ENCODE measurements around the gene C1RL. TPM values are rescaled to one million over a fixed set of nuclear protein-coding genes. Genes with fewer than 3 reads are reported as not detected.
A peak's percentile ranks its signal among the peaks of the same experiment; 100 is the strongest.

C1RL gene
- total RNA-seq, 1 donor from 2014 or later = 80.5 TPM

GRCh38 chr12:7072035-7072434 lies 37.0 kb downstream of the C1RL start:
- H3K4me3 ChIP-seq = no peak overlapping the region
- peaks cover 19% of the 10 kb centered on the region for H3K36me3 ChIP-seq
- TF ChIP-seq CTCF (IDR thresholded peaks at IDR 0.05) = no peak
- DNase-seq = no peak
- no peaks in the 10 kb centered on the region for H3K9me3 ChIP-seq
- intact Hi-C loops (cut with DNase I) = no loop called here
- H3K27ac ChIP-seq = no peak overlapping the region
- ATAC-seq = no peak
- H3K4me1 ChIP-seq = no peaks in the 10 kb centered on the region
- H3K27me3 ChIP-seq (ENCODE audit: low read depth) = no peaks in the 10 kb centered on the region

- Histone ChIP-seq H3K27ac (no peak overlapping the region), H3K9me3 (no peaks in the 10 kb centered on the region), H3K27me3 (ENCODE audit: low read depth) (no peaks in the 10 kb centered on the region), H3K36me3 (peaks cover 33% of the 10 kb centered on the region), H3K4me3 (no peak overlapping the region), H3K4me1 (no peaks in the 10 kb centered on the region)
- TF ChIP-seq CTCF (IDR thresholded peaks at IDR 0.05) = no peak
- DNase-seq (no peak), ATAC-seq (no peak)
- intact Hi-C loops (cut with DNase I) = no loop called here
Measured at GRCh38 chr12:7069386-7069785, 39.6 kb downstream of the C1RL start.

- Histone ChIP-seq H3K4me3 (no peak overlapping the region), H3K36me3 (peaks cover 33% of the 10 kb centered on the region), H3K27me3 (ENCODE audit: low read depth) (no peaks in the 10 kb centered on the region), H3K27ac (no peak overlapping the region), H3K9me3 (no peaks in the 10 kb centered on the region), H3K4me1 (no peaks in the 10 kb centered on the region)
- TF ChIP-seq CTCF (IDR thresholded peaks at IDR 0.05) = no peak
- intact Hi-C loops (cut with DNase I) = no loop called here
- ATAC-seq = peak in 1 of 2 donors; percentile 11
- no peak for DNase-seq
Measured at GRCh38 chr12:7068994-7069346, 40.0 kb downstream of the C1RL start.

- ATAC-seq (peak; percentile 34 to 57), DNase-seq (no peak)
- H3K36me3 ChIP-seq = peaks cover 37% of the 10 kb centered on the region
- no peaks in the 10 kb centered on the region for H3K4me1 ChIP-seq
- no peaks in the 10 kb centered on the region for H3K27me3 ChIP-seq (ENCODE audit: low read depth)
- no peak overlapping the region for H3K4me3 ChIP-seq
- TF ChIP-seq CTCF (IDR thresholded peaks at IDR 0.05) = no peak
- H3K27ac ChIP-seq = peak overlapping the region; percentile 31
- intact Hi-C loops (cut with DNase I) = no loop called here
- no peaks in the 10 kb centered on the region for H3K9me3 ChIP-seq
Measured at GRCh38 chr12:7068240-7068993, 40.6 kb downstream of the C1RL start.

- intact Hi-C loops (cut with DNase I) = no loop called here
- Histone ChIP-seq H3K27ac (no peak overlapping the region), H3K4me3 (no peak overlapping the region), H3K9me3 (no peaks in the 10 kb centered on the region), H3K27me3 (ENCODE audit: low read depth) (no peaks in the 10 kb centered on the region), H3K36me3 (peaks cover 43% of the 10 kb centered on the region), H3K4me1 (no peaks in the 10 kb centered on the region)
- TF ChIP-seq CTCF (IDR thresholded peaks at IDR 0.05) = no peak
- ATAC-seq (no peak), DNase-seq (no peak)
Measured at GRCh38 chr12:7067096-7067495, 41.9 kb downstream of the C1RL start.
